Stimulated activated naive CD8-positive, alpha-beta T cell treated with anti-CD3 and anti-CD28 coated beads, Interleukin-15, Interleukin-2, amounts not matched to agents 100 ng/mL and 50 ng/mL, for 24 hours (primary cell): Measurements from ENCODE around the gene MGST2.

Source experiments
- H3K27ac Mint-ChIP-seq: one replicate; pipeline ENCODE4 v1.8.0; 2021; ENCODE audit warnings: mild to moderate bottlenecking, mixed read lengths
- H3K27me3 Mint-ChIP-seq: one replicate; pipeline ENCODE4 v1.8.0; 2021; ENCODE audit warnings: mixed read lengths
- H3K36me3 Mint-ChIP-seq: one replicate; pipeline ENCODE4 v1.8.0; 2021; ENCODE audit warnings: low read depth, mixed read lengths
- H3K4me1 Mint-ChIP-seq: one replicate; pipeline ENCODE4 v1.8.0; 2021; ENCODE audit warnings: low read depth, mixed read lengths
- H3K4me3 Mint-ChIP-seq: one replicate; pipeline ENCODE4 v1.8.0; 2021; ENCODE audit warnings: mild to moderate bottlenecking, mixed read lengths
- H3K9me3 Mint-ChIP-seq: one replicate; pipeline ENCODE4 v1.8.0; 2021; ENCODE audit warnings: mixed read lengths

The MGST2 gene

GRCh38 chr4:139658185-139658584 is 7.4 kb upstream of the MGST2 start:
- Mint-ChIP-seq H3K4me3 (peak overlapping the region; percentile 60), H3K27ac (peak overlapping the region; percentile 69), H3K9me3 (no peaks in the 10 kb centered on the region), H3K4me1 (peaks cover 20% of the 10 kb centered on the region), H3K27me3 (no peaks in the 10 kb centered on the region), H3K36me3 (no peaks in the 10 kb centered on the region)

- Mint-ChIP-seq H3K27ac (peak overlapping the region; percentile 69), H3K27me3 (no peaks in the 10 kb centered on the region), H3K9me3 (no peaks in the 10 kb centered on the region), H3K4me1 (peaks cover 20% of the 10 kb centered on the region), H3K36me3 (no peaks in the 10 kb centered on the region), H3K4me3 (peak overlapping the region; percentile 60)
Observed at GRCh38 chr4:139658586-139659382, 6.8 kb upstream of the MGST2 start.

DNA sequence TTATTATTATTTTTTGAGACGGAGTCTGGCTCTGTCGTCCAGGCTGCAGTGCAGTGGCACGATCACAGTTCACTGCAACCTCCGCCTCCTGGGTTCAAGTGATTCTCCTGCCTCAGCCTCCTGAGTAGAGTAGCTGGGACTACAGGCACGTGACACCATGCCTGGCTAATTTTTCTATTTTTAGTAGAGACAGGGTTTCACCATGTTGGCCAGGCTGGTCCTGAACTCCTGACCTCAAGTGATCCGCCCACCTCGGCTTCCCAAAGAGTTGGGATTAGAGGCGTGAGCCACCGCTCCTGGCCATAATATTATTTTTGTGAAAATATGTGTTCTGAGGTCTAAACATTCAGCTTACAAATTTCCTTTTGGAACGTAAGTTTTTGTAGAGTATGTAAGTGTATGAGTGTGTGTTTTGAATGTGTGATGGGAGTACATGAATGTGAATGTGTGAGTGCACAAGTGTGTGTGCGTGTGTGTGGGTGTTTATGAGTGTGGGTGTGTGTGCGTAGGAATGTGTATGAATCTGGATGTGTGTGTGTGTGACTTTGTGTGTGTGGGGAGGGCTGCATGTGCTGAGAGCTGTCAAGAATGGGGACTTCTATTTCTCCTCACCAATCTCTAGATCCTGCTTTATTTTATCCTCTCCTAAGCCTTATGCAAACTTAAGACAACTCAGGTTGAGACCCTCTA is 5.7 kb upstream of the MGST2 start:
- Mint-ChIP-seq H3K27me3 (no peaks in the 10 kb centered on the region), H3K27ac (no peak overlapping the region), H3K36me3 (no peaks in the 10 kb centered on the region), H3K4me1 (peaks cover 20% of the 10 kb centered on the region), H3K9me3 (no peaks in the 10 kb centered on the region), H3K4me3 (no peak overlapping the region)

DNA sequence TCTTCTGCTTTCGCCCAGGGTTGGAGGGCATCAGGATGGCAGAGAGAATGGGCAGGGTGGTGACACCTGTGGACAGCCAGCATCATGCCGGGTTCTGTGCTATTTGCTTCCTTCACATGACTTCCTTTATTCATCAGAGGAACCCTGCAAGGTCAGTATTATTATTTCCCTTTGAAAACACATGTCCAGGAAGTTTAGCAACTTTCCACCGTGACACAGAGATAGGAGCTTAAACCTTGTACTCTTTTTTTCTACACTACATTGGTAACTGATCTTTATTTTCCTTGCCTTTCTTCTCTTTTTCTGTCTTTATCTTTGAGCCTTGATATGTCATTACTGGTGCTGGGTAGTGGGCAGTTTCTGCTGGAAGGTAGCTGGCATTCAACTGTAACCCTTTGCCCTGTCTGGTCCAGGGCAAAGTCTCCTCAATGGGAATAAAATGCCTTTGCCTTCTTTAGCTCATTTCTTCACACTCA is 5.0 kb upstream of the MGST2 start:
- Mint-ChIP-seq H3K36me3 (no peaks in the 10 kb centered on the region), H3K27ac (no peak overlapping the region), H3K4me3 (no peak overlapping the region)

GRCh38 chr4:139663561-139664138 is 2.0 kb upstream of the MGST2 start:
- Mint-ChIP-seq H3K27ac (no peak overlapping the region), H3K36me3 (no peaks in the 10 kb centered on the region), H3K4me3 (no peak overlapping the region), H3K9me3 (no peaks in the 10 kb centered on the region), H3K4me1 (peaks cover 22% of the 10 kb centered on the region), H3K27me3 (no peaks in the 10 kb centered on the region)

More for the DNA sequence above, 5.0 kb upstream of the MGST2 start:
- no peaks in the 10 kb centered on the region for H3K27me3 Mint-ChIP-seq
- H3K9me3 Mint-ChIP-seq, result no peaks in the 10 kb centered on the region
- peaks cover 26% of the 10 kb centered on the region for H3K4me1 Mint-ChIP-seq

DNA sequence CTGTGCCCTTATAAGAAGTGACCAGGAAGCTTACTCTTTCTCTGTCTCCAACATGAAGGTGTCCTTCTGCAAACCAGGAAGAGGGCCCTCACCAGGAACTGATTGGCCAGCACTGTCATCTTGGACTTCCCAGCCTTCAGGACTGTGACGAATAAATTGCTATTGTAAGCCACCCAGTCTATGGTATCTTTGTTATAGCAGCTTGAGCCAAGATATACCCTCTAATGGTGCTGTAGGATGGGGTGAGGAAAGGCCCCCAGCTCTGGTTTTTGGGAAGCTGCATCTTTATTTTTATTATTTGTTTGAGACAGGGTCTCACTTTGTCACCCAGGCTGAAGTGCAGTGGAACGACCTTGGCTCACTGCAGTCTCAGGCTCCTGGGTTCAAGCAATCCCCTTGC is 1.2 kb upstream of the MGST2 start:
- H3K9me3 Mint-ChIP-seq, result no peaks in the 10 kb centered on the region
- H3K4me1 Mint-ChIP-seq, result peaks cover 20% of the 10 kb centered on the region
- H3K27ac Mint-ChIP-seq, result no peak overlapping the region
- no peak overlapping the region for H3K4me3 Mint-ChIP-seq
- H3K27me3 Mint-ChIP-seq, result no peaks in the 10 kb centered on the region
- H3K36me3 Mint-ChIP-seq, result no peaks in the 10 kb centered on the region

DNA sequence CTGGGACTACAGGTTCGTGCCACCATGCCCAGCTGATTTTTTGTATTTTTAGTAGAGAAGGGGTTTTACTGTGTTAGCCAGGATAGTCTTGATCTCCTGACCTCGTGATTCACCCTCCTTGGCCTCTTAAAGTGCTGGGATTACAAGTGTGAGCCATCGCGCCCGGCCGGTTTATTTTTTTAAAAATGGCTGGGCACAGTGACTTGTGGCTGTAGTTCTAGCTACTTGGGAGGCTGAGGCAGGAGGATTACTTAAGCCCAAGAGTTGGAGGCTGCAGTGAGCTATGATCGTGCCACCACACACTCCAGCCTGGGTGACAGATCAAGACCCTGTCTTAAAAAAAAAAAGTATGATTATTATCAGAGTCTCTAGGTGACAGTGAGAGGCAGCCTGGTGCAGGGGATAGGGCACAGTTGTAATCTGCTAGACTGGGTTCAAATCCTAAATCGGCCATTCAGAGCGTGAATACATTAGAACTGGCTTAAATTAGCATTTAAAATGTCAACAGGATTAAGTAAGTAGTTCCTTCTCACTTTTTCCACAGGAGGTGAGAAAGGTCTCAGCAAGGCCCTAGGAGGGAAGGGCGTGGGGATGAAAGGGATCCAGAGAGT is 435 bp upstream of the MGST2 start:
- H3K4me3 Mint-ChIP-seq, result peak overlapping the region; percentile 88
- H3K27ac Mint-ChIP-seq, result peak overlapping the region; percentile 87
- no peaks in the 10 kb centered on the region for H3K9me3 Mint-ChIP-seq
- no peaks in the 10 kb centered on the region for H3K36me3 Mint-ChIP-seq
- H3K27me3 Mint-ChIP-seq, result no peaks in the 10 kb centered on the region
- H3K4me1 Mint-ChIP-seq, result peaks cover 20% of the 10 kb centered on the region

- H3K4me1 Mint-ChIP-seq, result peaks cover 20% of the 10 kb centered on the region
- H3K27me3 Mint-ChIP-seq, result no peaks in the 10 kb centered on the region
- H3K36me3 Mint-ChIP-seq, result no peaks in the 10 kb centered on the region
- H3K9me3 Mint-ChIP-seq, result no peaks in the 10 kb centered on the region
- H3K27ac Mint-ChIP-seq, result peak overlapping the region; percentile 87
- H3K4me3 Mint-ChIP-seq, result peak overlapping the region; percentile 88
Observed at GRCh38 chr4:139666735-139667281, 1.2 kb downstream of the MGST2 start.

DNA sequence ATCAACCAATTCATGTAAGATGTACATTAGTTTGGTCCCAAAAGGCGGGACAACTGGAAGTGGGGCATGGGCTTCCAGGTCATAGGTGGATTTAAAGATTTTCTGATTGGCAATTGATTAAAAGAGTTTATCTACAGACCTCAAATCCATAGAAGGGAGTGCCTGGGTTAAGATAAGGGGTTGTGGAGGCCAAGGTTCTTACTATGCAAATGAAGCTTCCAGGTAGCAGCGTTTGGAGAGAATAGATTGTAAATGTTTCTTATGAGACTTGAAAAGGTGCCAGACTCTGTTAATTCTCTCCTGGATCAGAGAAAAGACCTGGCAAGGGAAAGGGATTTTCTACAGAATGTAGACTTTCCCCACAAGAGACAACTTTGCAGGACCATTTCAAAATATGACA is 2.4 kb downstream of the MGST2 start:
- no peaks in the 10 kb centered on the region for H3K27me3 Mint-ChIP-seq
- no peak overlapping the region for H3K4me3 Mint-ChIP-seq
- H3K36me3 Mint-ChIP-seq, result no peaks in the 10 kb centered on the region
- H3K27ac Mint-ChIP-seq, result no peak overlapping the region
- no peaks in the 10 kb centered on the region for H3K9me3 Mint-ChIP-seq
- H3K4me1 Mint-ChIP-seq, result peaks cover 20% of the 10 kb centered on the region

DNA sequence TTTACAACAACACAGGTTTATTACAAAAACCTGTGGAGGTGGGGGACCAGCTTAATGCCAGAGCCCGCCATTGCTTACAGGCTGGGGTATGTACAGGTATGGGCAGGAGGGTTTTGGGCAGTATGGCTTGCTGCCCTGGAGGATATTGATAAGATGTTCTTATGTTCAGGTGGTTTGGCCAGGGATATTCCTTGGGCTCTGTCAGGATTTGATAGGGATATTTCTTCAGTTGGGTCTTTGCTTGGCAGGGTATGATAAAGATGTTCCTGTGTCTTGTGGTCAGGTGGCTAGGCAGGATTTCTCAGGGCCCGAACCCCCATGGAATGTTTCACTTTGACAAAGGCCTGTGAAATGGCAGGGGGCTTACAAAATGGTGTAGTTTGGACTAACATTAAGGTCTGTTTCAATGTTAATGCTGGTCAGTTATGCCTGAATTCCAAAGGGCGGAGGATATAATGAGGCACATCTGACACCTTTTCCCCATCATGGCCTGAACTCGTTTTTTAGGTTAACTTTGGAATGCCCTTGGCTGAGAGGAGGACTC is 3.1 kb downstream of the MGST2 start:
- Mint-ChIP-seq H3K4me3 (no peak overlapping the region), H3K27ac (no peak overlapping the region), H3K36me3 (no peaks in the 10 kb centered on the region), H3K9me3 (no peaks in the 10 kb centered on the region), H3K4me1 (peaks cover 20% of the 10 kb centered on the region), H3K27me3 (no peaks in the 10 kb centered on the region)

DNA sequence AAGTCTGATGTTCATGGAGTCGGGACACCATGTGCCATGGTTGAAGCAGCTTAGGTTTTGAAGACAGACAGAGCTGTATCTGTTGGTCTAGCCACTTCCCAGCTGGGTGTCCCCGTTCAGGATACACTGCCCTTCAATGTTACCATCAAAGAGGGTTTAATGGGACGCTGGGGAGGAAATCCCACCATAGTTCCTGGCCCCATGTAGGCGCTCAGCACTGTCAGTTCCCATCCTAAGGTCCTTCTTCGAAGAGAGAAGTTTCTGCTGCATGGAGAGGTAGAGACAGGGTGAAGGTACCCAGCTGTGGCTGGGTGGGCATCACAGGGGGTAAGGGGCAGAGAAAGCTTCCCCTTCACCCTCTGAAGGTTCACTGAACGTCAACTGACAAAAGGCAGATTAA is 3.7 kb downstream of the MGST2 start:
- no peaks in the 10 kb centered on the region for H3K36me3 Mint-ChIP-seq
- no peaks in the 10 kb centered on the region for H3K27me3 Mint-ChIP-seq
- peaks cover 20% of the 10 kb centered on the region for H3K4me1 Mint-ChIP-seq
- no peak overlapping the region for H3K4me3 Mint-ChIP-seq
- no peak overlapping the region for H3K27ac Mint-ChIP-seq
- no peaks in the 10 kb centered on the region for H3K9me3 Mint-ChIP-seq

DNA sequence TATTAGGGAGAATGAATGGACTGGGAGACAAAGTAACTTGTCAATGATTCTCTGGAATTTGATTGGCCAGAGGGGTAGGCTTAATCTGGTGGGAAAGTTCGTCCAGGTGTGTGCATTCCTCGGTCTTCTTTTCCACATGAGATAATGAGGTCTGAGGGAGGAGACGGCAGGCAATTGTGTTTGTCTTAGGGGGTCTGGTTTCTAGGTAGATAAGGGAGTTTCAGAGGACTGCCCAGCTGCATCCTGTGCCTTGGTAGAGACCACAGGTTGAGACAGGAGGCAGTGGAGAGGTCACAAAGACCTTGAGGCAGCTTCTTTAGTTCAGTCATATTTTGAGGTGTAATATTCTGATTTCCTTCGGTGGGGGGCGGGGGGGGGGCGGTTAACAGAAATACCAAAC is 4.3 kb downstream of the MGST2 start:
- Mint-ChIP-seq H3K27ac (no peak overlapping the region), H3K4me3 (no peak overlapping the region), H3K36me3 (no peaks in the 10 kb centered on the region), H3K9me3 (no peaks in the 10 kb centered on the region), H3K27me3 (no peaks in the 10 kb centered on the region), H3K4me1 (peaks cover 20% of the 10 kb centered on the region)

DNA sequence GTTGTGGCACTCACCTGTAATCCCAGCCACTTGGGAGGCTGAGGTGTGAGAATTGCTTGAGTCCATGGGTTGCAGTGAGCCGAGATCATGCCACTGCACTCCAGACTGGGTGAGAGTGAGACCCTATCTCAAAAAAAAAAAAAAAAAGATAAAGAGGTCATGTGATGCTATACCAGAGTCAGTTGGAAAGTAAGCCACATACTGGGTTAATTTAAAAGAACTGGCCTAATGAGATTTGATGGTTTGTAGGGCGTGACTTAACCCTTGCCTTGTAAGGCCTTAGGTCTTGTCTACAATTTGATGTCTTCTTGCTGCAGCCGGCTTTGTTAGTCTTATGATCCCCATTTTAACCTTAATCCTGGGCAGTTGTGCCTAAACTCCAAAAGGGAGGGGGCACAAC is 5.2 kb downstream of the MGST2 start:
- H3K4me1 Mint-ChIP-seq, result peaks cover 12% of the 10 kb centered on the region
- H3K4me3 Mint-ChIP-seq, result no peak overlapping the region
- H3K27ac Mint-ChIP-seq, result no peak overlapping the region
- no peaks in the 10 kb centered on the region for H3K27me3 Mint-ChIP-seq
- H3K9me3 Mint-ChIP-seq, result no peaks in the 10 kb centered on the region
- no peaks in the 10 kb centered on the region for H3K36me3 Mint-ChIP-seq

DNA sequence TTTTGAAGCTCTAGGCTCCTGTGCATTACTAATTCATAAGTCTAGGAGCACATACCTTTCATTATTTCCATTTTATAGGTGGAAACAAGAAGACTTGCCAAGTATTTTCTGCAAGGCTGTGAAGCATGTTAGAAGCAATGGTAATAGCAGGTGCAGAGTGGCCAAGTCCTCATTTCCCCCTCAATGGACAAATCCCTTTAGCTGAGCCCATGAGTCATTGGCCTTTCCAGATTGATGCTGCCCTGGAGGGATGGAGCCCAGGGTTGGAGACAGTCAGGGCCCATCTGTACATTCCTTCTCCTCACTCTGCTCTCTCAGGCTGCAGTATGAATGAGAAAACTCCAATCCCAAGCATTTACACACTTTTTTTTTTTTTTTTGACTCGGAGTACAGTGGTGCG is 6.6 kb downstream of the MGST2 start:
- no peak overlapping the region for H3K27ac Mint-ChIP-seq
- no peak overlapping the region for H3K4me3 Mint-ChIP-seq

More for the DNA sequence above, 6.6 kb downstream of the MGST2 start:
- H3K27me3 Mint-ChIP-seq, result no peaks in the 10 kb centered on the region
- H3K9me3 Mint-ChIP-seq, result no peaks in the 10 kb centered on the region
- H3K36me3 Mint-ChIP-seq, result no peaks in the 10 kb centered on the region
- H3K4me1 Mint-ChIP-seq, result no peaks in the 10 kb centered on the region
